GM18909 (cell line): ENCODE data around the gene PCDHGA2.
"Not testable (repeated sequence)": the region's sequence is repeated elsewhere in the genome, so short reads cannot be mapped to it uniquely, and the experiment has no call there.

ENCODE experiments used
- ATAC-seq: cut with Tn5 transposase; IDR thresholded peaks from one replicate; pipeline ENCODE4 v1.9.1; 2021; ENCODE audit warnings: mild to moderate bottlenecking; ENCODE audit not compliant: unreplicated experiment, poor library complexity

PCDHGA2 gene

DNA sequence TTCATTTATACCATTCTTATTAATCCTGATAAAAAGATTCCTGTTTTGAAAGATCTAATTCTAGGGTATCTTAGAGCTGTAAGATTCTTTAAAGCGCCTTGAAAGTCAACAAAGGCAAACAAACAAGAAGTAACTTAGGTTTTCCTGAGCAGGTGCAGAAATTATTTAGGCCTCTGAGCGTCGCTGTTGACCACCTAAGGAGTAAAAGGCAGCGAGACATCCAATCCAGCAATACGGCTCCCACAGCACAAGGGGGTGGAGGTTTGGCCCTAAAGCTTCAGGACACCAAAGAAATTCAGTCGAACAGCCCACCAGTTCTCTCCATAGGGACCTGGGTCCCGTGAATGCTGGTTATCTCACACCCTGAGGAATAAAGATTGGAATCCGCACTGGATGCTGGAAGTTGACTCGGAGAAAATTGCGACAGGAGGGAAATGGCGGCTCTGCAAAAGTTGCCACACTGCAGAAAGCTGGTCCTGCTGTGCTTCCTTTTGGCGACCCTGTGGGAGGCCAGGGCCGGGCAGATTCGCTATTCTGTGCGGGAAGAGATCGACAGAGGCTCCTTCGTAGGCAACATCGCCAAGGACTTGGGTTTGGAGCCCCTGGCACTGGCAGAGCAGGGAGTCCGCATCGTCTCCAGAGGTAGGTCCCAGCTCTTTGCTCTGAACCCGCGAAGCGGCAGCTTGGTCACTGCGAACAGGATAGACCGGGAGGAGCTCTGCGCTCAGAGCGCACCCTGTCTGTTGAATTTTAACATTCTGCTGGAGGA, at the start of gene PCDHGA2:
Gene PCDHGA2, plus strand, starts transcription at position 223 of the 769 bp plus-strand sequence.
- no peak for ATAC-seq

- no peak for ATAC-seq
These were observed 40.2 kb upstream of the PCDHGA2 start for GRCh38 chr5:141298376-141298775.

- no peak for ATAC-seq
These were observed 34.8 kb upstream of the PCDHGA2 start, which contains the start of gene SLC25A2 for GRCh38 chr5:141303756-141304155. Gene SLC25A2 (minus strand): TSS chr5:141304049. CDS start chr5:141303865, 184 bp downstream.

- no peak for ATAC-seq
These were observed 31.9 kb upstream of the PCDHGA2 start for GRCh38 chr5:141306630-141307029.

DNA sequence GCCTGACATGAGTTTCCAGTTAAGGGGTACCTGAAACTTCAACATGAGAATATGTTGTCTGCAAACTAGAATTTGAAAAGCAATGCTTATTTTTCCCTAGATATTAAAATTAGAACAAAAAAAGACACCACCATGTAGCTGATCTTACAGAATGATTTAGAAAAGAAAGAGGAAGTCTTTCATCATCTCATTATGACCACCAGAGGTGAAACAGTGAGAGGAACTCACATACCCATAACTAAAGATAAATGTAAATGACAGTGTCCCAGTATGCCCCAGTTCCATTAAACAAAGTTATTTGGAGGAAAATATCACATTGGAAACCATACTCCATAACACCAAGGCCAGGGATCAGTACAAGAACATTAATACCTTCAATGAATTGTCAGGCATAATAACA, 24.8 kb upstream of the PCDHGA2 start:
- no peak for ATAC-seq

- ATAC-seq = not testable (repeated sequence)
These were observed 21.6 kb upstream of the PCDHGA2 start for GRCh38 chr5:141316963-141317362.

DNA sequence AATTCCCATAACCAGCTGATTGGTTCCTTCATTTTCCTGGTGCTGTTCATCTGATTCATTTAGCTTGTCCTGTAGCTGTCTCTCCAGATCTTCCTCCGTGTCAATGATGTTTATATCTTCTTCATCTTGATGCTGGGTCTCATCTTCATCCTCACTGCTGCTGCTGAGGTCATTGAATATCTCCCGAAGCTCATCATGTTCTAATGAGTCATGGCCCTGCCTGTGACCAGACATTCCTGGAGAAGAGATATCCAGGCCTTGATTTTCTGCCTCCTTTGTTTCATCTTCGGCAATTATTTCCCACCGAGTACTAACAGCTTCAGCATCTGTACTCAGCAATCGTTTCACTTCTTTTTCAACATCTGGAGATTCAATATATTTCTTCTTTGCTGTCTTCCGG, 19.4 kb upstream of the PCDHGA2 start:
- ATAC-seq = no peak

GRCh38 chr5:141319699-141320098, 18.9 kb upstream of the PCDHGA2 start:
- ATAC-seq = no peak

DNA sequence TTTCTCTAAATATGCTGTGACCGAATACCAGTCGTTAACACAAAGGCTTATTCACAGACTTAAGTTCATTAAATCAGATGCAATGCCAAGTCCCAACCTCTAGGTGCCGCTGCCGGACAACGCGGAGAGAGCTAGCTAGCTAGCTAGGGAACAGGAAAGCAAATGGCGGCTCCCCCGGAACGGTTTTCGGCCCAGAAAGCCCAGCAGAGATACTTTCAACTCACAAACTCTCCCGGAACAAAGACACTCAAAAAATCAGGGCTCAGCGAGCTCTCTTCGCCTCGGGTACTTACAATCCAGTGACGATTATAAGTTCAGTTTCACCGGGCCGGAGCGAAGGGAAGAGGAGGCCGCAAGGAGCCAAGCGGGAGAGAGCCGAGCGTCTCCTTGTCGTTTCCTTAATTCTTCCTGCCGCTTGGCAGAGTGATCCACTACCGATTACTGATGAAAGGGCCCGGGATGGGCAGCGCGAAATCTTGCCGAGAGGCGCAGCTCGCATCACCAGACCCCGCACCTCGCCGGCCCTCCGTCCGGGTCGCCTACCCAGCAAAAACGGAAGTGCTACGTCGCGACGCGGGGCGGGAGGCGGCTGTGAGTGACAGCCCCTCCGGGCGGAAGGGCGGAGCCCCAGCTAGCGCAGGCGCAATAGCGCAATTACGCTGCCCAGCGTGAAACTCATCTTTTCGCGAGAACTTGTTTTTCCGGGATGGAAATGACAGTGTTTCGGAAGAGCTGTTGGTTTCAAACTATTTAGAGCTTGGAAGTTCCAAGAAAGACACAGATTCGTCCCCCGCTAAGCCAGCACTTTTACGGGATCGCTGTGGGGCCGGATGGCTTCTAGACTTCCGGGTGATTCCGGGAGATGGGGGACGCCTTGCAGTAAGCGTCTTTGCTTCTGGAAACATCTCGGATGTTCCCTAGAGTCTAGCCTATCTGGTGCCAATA, 18.1 kb upstream of the PCDHGA2 start, which contains the start of gene TAF7:
Gene TAF7, minus strand, starts transcription at position 560 of the 945 bp plus-strand sequence. CDS start 740 bp downstream, outside the sequence.
- ATAC-seq = peak; percentile 95

- no peak for ATAC-seq
These were observed 16.3 kb upstream of the PCDHGA2 start for GRCh38 chr5:141322261-141322660.

DNA sequence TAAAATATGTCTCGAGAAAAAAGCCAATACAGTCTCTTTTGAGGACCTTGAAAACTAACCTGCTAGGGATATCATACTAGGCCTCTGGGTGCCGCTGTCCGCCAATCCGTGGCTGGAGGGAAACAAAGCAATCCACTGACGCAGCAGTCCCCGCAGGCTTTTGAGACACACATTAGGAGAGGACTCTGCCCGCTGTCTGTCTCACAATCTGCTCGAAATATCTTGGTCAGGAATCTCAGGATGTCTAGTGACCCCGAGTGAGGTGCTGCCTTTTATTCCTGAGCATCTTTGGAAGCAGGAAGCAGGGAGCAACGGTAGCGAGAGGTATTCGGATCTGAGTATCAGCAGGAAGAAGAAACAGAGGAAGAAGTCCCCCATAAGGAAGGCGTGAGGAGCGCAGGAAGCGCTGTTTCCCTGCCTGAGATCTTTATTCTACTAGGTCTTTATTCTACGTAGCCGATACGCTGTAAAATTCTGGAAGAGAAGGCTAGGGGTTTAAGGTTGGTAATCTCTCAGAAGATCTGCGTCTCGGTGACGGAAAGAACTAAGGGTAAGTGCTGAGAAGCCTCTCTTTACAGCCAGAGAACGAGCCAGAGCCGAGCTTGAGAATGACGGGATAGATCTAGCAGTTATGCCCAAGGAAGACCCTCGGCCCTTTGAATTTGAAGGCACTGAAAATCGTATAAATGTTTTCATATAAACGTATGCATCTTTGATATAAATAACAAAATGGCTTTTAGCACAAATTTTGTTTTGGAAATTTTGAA, 12.3 kb upstream of the PCDHGA2 start:
- ATAC-seq = peak; percentile 85

- ATAC-seq = no peak
These were observed 10.3 kb upstream of the PCDHGA2 start for GRCh38 chr5:141328231-141328630.

DNA sequence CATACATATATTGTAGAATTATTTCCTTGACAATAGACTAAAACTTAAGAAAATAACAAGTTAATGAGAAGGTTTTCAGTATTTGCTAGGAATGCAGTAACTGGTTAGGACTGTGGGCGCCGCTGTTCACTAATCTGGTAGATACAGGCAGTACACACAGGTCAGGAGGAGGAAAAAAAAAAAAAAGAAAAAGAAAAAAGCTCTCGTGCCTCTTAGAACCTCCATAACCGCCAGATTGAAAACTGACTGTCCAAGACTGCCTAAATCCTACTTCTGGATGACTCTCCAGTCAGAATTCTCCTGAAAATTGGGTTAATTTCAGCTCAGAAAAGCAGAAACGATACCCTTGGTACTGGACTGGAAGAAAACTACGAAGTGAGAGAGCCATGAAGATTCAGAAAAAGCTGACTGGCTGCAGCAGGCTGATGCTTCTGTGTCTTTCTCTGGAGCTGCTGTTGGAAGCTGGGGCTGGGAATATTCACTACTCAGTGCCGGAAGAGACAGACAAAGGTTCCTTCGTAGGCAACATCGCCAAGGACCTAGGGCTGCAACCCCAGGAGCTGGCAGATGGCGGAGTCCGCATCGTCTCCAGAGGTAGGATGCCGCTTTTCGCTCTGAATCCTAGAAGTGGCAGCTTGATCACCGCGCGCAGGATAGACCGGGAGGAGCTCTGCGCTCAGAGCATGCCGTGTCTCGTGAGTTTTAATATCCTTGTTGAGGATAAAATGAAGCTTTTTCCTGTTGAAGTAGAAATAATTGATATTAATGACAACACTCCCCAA, 8.1 kb upstream of the PCDHGA2 start, which contains the start of gene PCDHGA1:
Gene PCDHGA1, plus strand, starts transcription at position 216 of the 782 bp plus-strand sequence.
- ATAC-seq = no peak

DNA sequence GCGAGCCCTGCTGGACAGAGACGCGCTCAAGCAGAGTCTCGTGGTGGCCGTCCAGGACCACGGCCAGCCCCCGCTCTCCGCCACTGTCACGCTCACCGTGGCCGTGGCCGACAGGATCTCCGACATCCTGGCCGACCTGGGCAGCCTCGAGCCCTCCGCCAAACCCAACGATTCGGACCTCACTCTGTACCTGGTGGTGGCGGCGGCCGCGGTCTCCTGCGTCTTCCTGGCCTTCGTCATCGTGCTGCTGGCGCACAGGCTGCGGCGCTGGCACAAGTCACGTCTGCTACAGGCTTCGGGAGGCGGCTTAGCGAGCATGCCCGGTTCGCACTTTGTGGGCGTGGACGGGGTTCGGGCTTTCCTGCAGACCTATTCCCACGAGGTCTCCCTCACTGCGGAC, 6.0 kb upstream of the PCDHGA2 start:
- not testable (repeated sequence) for ATAC-seq

GRCh38 chr5:141340781-141341354, 2.3 kb downstream of the PCDHGA2 start:
- ATAC-seq = not testable (repeated sequence)

DNA sequence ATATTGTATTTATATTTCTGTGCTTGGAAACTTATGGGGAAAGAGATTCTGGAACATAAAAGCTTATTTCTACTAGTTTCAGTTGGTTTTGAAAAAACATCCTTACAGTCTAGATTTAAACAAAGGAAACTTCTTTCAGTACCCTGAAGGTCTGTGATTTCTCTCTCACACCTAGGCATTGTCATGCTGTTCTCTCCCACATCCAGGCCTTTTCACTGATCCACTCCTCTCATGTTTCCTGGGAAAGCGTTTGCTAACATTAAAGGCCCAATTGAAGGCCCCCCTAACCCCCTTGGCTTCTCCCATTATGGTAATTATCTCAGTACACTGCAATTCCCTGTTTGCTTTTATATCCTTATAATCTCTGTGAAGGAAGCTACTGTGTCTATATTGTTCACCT, 4.2 kb downstream of the PCDHGA2 start:
- ATAC-seq = no peak

DNA sequence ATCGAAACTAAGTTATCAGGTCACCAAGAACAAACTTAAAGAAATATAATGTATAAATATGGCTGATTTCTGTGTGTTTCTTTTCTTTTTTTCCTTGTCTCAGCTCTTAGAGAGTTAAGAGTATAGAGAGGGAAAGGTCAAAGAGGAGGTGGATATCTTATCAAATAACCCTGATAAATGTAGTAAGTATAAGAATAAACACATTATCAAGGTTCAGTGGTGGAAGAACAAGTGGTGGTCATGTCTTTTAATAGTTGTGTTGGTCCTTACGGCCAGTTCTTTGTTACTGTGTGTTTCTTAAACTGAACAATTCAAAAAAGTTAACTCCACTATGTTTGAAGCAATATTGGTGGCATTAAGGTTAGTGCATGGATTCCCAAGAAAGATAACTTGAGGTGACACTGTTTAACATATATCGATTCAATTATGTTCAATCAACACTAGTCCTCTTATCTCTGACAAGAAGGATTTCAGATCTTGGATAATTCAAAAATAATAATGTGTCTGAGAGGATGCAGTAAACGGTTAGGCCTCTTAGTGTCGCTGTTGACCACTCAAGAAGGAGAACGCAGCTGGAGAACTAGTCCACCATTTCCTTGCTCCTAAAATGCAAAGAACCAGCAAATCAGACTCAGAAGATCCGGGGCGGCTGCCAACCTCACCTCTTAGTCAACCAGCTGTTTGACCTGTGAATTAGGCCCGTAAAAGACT, 4.8 kb downstream of the PCDHGA2 start, which contains the start of gene PCDHGA3:
Gene PCDHGA3, plus strand, starts transcription at position 588 of the 711 bp plus-strand sequence. CDS start 205 bp downstream, outside the sequence.
- no peak for ATAC-seq

GRCh38 chr5:141343953-141344463, 5.4 kb downstream of the PCDHGA2 start:
- no peak for ATAC-seq
